IMR-90 (cell line): Measurements from ENCODE around the gene ZNF512. TPM values are rescaled to one million over a fixed set of nuclear protein-coding genes. Genes with fewer than 3 reads are reported as not detected.

Experiments
- ATAC-seq: fragments of 200-7000 bp; cut with Tn5 transposase; 2 replicates; pipeline ENCODE4 v1.9.1; 2020; ENCODE audit warnings: low read depth, mild to moderate bottlenecking, moderate library complexity
- BruUV-seq: library from RNA; stranded (reverse); fragments of 400-500 nt; replicated peaks from 2 replicates; lab custom pipeline; 2021; lab: Mats Ljungman, UMichigan
- CTCF ChIA-PET: fragments of 300-600 bp; formaldehyde crosslinking; extraction: SDS; loops from one replicate; lab custom pipeline; 2021; ENCODE audit warnings: antibody characterized with exemption; lab: Yijun Ruan, JAX
- POLR2A ChIA-PET: fragments of 300-600 bp; sonication (Branson Sonifier 250); formaldehyde crosslinking; loops from one replicate; lab custom pipeline; 2022; ENCODE audit warnings: antibody characterized with exemption; ENCODE audit not compliant: unreplicated experiment; lab: Charles Lee
- DNase-seq: peaks from one replicate; pipeline ENCODE4 v3.0.0; 2013
- H2AFZ ChIP-seq: replicated peaks from 2 replicates; pipeline ENCODE3; 2013; ENCODE audit warnings: low read length, mild to moderate bottlenecking; ENCODE audit not compliant: poor library complexity
- H2AK5ac ChIP-seq: 2 replicates; pipeline ENCODE4 v1.6.1; 2013; ENCODE audit warnings: low read depth, low read length, inconsistent platforms
- H2AK9ac ChIP-seq: replicated peaks from 2 replicates; pipeline ENCODE3; 2013; ENCODE audit warnings: mild to moderate bottlenecking, low read depth, low read length, moderate library complexity; ENCODE audit not compliant: poor library complexity
- H2BK120ac ChIP-seq: 2 replicates; pipeline ENCODE4 v1.6.1; 2013; ENCODE audit warnings: low read depth, low read length, inconsistent platforms
- H2BK15ac ChIP-seq: 3 replicates; pipeline ENCODE4 v1.6.1; 2013; ENCODE audit warnings: low read depth, low read length, inconsistent platforms
- H2BK20ac ChIP-seq: 2 replicates; pipeline ENCODE4 v1.6.1; 2013; ENCODE audit warnings: low read depth, mild to moderate bottlenecking, inconsistent platforms, low read length, moderate library complexity
- H2BK5ac ChIP-seq: 2 replicates; pipeline ENCODE4 v1.6.1; 2013; ENCODE audit warnings: mild to moderate bottlenecking, low read depth, low read length, inconsistent platforms; ENCODE audit not compliant: poor library complexity, severe bottlenecking
- H3K14ac ChIP-seq: replicated peaks from 2 replicates; pipeline ENCODE4 v1.6.1; 2013; ENCODE audit warnings: low read depth, low read length, inconsistent platforms
- H3K18ac ChIP-seq: 2 replicates; pipeline ENCODE4 v1.6.1; 2013; ENCODE audit warnings: low read depth, low read length, control low read depth
- H3K23ac ChIP-seq: 2 replicates; pipeline ENCODE4 v1.6.1; 2013; ENCODE audit warnings: low read depth, low read length, inconsistent platforms
- H3K27ac ChIP-seq: 2 replicates; pipeline ENCODE4 v1.5.1; 2013; ENCODE audit warnings: mild to moderate bottlenecking, control low read depth, low read length; ENCODE audit not compliant: insufficient read depth
- H3K27me3 ChIP-seq: 2 replicates; pipeline ENCODE4 v1.6.1; 2013; ENCODE audit warnings: low read length; ENCODE audit not compliant: control insufficient read depth, insufficient read depth
- H3K36me3 ChIP-seq: 2 replicates; pipeline ENCODE4 v1.6.1; 2013; ENCODE audit warnings: low read length, mixed read lengths; ENCODE audit not compliant: control insufficient read depth, insufficient read depth
- H3K4ac ChIP-seq: 2 replicates; pipeline ENCODE4 v1.6.1; 2013; ENCODE audit warnings: low read depth, low read length, inconsistent platforms
- H3K4me1 ChIP-seq: 2 replicates; pipeline ENCODE4 v1.6.1; 2013; ENCODE audit warnings: low read length, mixed read lengths; ENCODE audit not compliant: control insufficient read depth, insufficient read depth
- H3K4me2 ChIP-seq: 2 replicates; pipeline ENCODE4 v1.6.1; 2013; ENCODE audit warnings: low read depth, mild to moderate bottlenecking, control low read depth, low read length, moderate library complexity
- H3K4me3 ChIP-seq: 2 replicates; pipeline ENCODE4 v1.5.1; 2013; ENCODE audit warnings: low read depth, mild to moderate bottlenecking, control low read depth, low read length, moderate library complexity; ENCODE audit not compliant: insufficient read depth
- H3K56ac ChIP-seq: 2 replicates; pipeline ENCODE4 v1.6.1; 2013; ENCODE audit warnings: low read length, inconsistent platforms; ENCODE audit not compliant: insufficient read depth; ENCODE audit errors: extremely low read depth
- H3K79me1 ChIP-seq, 2 experiments: 2 replicates each; pipeline ENCODE4 v1.6.1; 2013; ENCODE audit warnings: low read length in 2 of 2, inconsistent platforms in 1 of 2, low read depth in 1 of 2
- H3K9ac ChIP-seq: 2 replicates; pipeline ENCODE4 v1.6.1; 2013; ENCODE audit warnings: low read depth, low read length, control low read depth
- H3K9me1 ChIP-seq: 2 replicates; pipeline ENCODE4 v1.6.1; 2013; ENCODE audit warnings: low read length, inconsistent platforms; ENCODE audit not compliant: insufficient read depth
- H3K9me3 ChIP-seq: 2 replicates; pipeline ENCODE4 v1.6.1; 2013; ENCODE audit warnings: low read length; ENCODE audit not compliant: control insufficient read depth, insufficient read depth
- H4K20me1 ChIP-seq: 2 replicates; pipeline ENCODE4 v1.6.1; 2013; ENCODE audit warnings: low read length, inconsistent platforms; ENCODE audit not compliant: insufficient read depth
- H4K5ac ChIP-seq: 2 replicates; pipeline ENCODE4 v1.6.1; 2013; ENCODE audit warnings: mild to moderate bottlenecking, low read depth, low read length, control low read depth
- H4K8ac ChIP-seq, 2 experiments: 2 replicates each; pipeline ENCODE4 v1.6.1; 2013; ENCODE audit warnings: low read depth in 2 of 2, low read length in 2 of 2, control low read depth in 1 of 2, inconsistent platforms in 1 of 2
- H4K91ac ChIP-seq: 2 replicates; pipeline ENCODE4 v1.6.1; 2013; ENCODE audit warnings: low read depth, low read length, inconsistent platforms; ENCODE audit not compliant: insufficient read depth
- BHLHE40 ChIP-seq: fragments of 150-350 bp; IDR thresholded peaks from 2 replicates; pipeline ENCODE4 v1.6.1; 2016; ENCODE audit warnings: mild to moderate bottlenecking, low read depth, low read length
- CEBPB ChIP-seq: IDR thresholded peaks from 2 replicates; pipeline ENCODE4 v1.6.1; 2012; ENCODE audit warnings: low read depth, low read length, improper control_type of control experiment
- CHD1 ChIP-seq: IDR thresholded peaks from 2 replicates; pipeline ENCODE4 v1.6.1; 2012; ENCODE audit warnings: low read depth, low read length, improper control_type of control experiment
- CTCF ChIP-seq: conservative IDR thresholded peaks from 2 replicates; pipeline ENCODE4 v1.5.1; 2012; ENCODE audit warnings: mild to moderate bottlenecking, low read depth, low read length, improper control_type of control experiment
- ELK1 ChIP-seq: fragments of 150-350 bp; IDR thresholded peaks from 2 replicates; pipeline ENCODE4 v1.6.1; 2016; ENCODE audit warnings: low read depth, mild to moderate bottlenecking, low read length, moderate library complexity, borderline replicate concordance
- FOS ChIP-seq: fragments of 150-350 bp; IDR thresholded peaks from 2 replicates; pipeline ENCODE4 v1.6.1; 2016; ENCODE audit warnings: low read depth, low read length
- MAFK ChIP-seq: IDR thresholded peaks from 2 replicates; pipeline ENCODE4 v1.6.1; 2012; ENCODE audit warnings: low read depth, low read length, improper control_type of control experiment
- MAZ ChIP-seq: IDR thresholded peaks from 2 replicates; pipeline ENCODE4 v1.6.1; 2012; ENCODE audit warnings: low read depth, mild to moderate bottlenecking, low read length, improper control_type of control experiment, moderate library complexity, borderline replicate concordance
- MXI1 ChIP-seq: IDR thresholded peaks from 2 replicates; pipeline ENCODE4 v1.6.1; 2012; ENCODE audit warnings: low read depth, mild to moderate bottlenecking, low read length, moderate library complexity, borderline replicate concordance
- NFE2L2 ChIP-seq: fragments of 150-350 bp; IDR thresholded peaks from 2 replicates; pipeline ENCODE4 v1.6.1; 2016; ENCODE audit warnings: low read depth, mild to moderate bottlenecking, low read length
- POLR2A ChIP-seq: IDR thresholded peaks from 2 replicates; pipeline ENCODE4 v1.6.1; 2012; ENCODE audit warnings: mild to moderate bottlenecking, low read depth, low read length
- RAD21 ChIP-seq: IDR thresholded peaks from 2 replicates; pipeline ENCODE4 v1.6.1; 2012; ENCODE audit warnings: low read length, improper control_type of control experiment
- RCOR1 ChIP-seq: IDR thresholded peaks from 2 replicates; pipeline ENCODE4 v1.6.1; 2012; ENCODE audit warnings: mild to moderate bottlenecking, low read length, improper control_type of control experiment; ENCODE audit not compliant: insufficient replicate concordance
- RFX5 ChIP-seq: IDR thresholded peaks from 2 replicates; pipeline ENCODE4 v1.8.0; 2012; ENCODE audit warnings: low read depth, mild to moderate bottlenecking, low read length, moderate library complexity
- SMC3 ChIP-seq: fragments of 150-350 bp; IDR thresholded peaks from 2 replicates; pipeline ENCODE4 v1.6.1; 2016; ENCODE audit warnings: low read depth, mild to moderate bottlenecking, antibody characterized with exemption, low read length, moderate library complexity
- USF2 ChIP-seq: fragments of 150-350 bp; IDR thresholded peaks from 2 replicates; pipeline ENCODE4 v1.6.1; 2017; ENCODE audit warnings: mild to moderate bottlenecking, antibody characterized with exemption, low read length, low read depth
- WGBS, 2 experiments: methylation state at CpG; one replicate each; pipeline versions ENCODE4 v1.1.5 to v1.1.7; 2013; ENCODE audit warnings: missing lambda C conversion rate in 2 of 2; ENCODE audit not compliant: insufficient read length in 1 of 2; ENCODE audit errors: extremely low coverage in 2 of 2; 5-methylcytosine and 5-hydroxymethylcytosine counted together
- dilution Hi-C: fragments of 300-500 bp; cut with HindIII; formaldehyde crosslinking; loops from one replicate; pipeline ENCODE4 v1.14.3; 2018; ENCODE audit warnings: low sequenced_read_pairs; ENCODE audit not compliant: unreplicated experiment
- in situ Hi-C: fragments of 300-500 bp; cut with MboI; formaldehyde crosslinking; loops from 3 replicates; pipeline ENCODE4 v1.14.3; 2019; ENCODE audit warnings: low sequenced_read_pairs, inconsistent platforms, mixed read lengths
- intact Hi-C: fragments of 100-400 bp; cut with micrococcal nuclease; formaldehyde crosslinking; loops from 2 replicates; pipeline ENCODE4 v1.10.0; 2022
- polyA plus RNA-seq, 3 experiments: library from polyadenylated mRNA; depleted of rRNA; stranded (reverse); fragments of >200 nt; gene quantifications; 2 replicates each; pipeline ENCODE4 v1.2.3, GENCODE V29; 2012; ENCODE audit warnings: low replicate concordance in 1 of 3
- total RNA-seq: library from RNA; depleted of rRNA; stranded (reverse); fragments of >200 nt; gene quantifications from 2 replicates; pipeline ENCODE4 v1.2.3, GENCODE V29; 2012

ZNF512 gene
- total and polyA plus RNA-seq, 2 of the 4 experiments (the other 2 are of a cell fraction), result 25.8 to 56.5 TPM

DNA sequence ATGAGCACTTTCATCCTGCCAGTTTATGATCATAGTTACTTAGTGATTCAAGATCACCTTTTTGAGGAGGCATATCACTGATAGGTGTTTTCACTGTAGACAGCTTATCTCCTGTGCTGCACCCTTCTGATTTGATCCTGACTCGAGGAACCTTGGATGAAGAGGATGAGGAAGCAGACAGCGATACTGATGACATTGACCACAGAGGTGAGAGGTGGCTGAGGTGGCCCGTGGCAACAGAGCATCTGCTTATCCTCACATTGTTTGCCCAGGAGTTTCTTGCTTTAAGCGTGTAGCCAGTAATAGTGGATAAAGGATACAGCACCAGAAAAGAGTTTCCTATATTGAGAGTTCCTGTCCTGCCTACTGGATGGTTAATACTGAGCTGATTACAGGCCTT, 64.9 kb downstream of the ZNF512 start:
- H4K5ac ChIP-seq, result no peak overlapping the region
- no peak overlapping the region for H3K4me3 ChIP-seq
- no peak for DNase-seq
- H4K91ac ChIP-seq, result no peak overlapping the region
- in situ Hi-C loops, result no loop called here
- no peak overlapping the region for H3K9ac ChIP-seq
- H2AK9ac ChIP-seq, result no peak overlapping the region
- peaks cover 3 to 7% of the 10 kb centered on the region in 2 experiments; a peak in 2 of 4 replicates for H3K79me1 ChIP-seq
- H2AFZ ChIP-seq, result no peak overlapping the region
- 89% methylated on average over 3 of the region's 4 CpGs; no CpG with 5 or more reads in 1 of the 2 experiments for WGBS, 2 experiments
- no peak overlapping the region for H3K56ac ChIP-seq
- no peak overlapping the region for H2BK5ac ChIP-seq
- H3K27me3 ChIP-seq, result no peaks in the 10 kb centered on the region
- H3K9me3 ChIP-seq, result no peaks in the 10 kb centered on the region
- no peak overlapping the region for H3K14ac ChIP-seq
- no peak overlapping the region for H2BK120ac ChIP-seq
- H3K4me2 ChIP-seq, result no peak overlapping the region
- H2BK20ac ChIP-seq, result no peak overlapping the region
- ChIA-PET POLR2A (no interaction called here), CTCF (no interaction called here)
- no peak overlapping the region for H3K23ac ChIP-seq
- H3K27ac ChIP-seq, result no peak overlapping the region
- no peak overlapping the region for H3K4ac ChIP-seq
- no peak overlapping the region for H2BK15ac ChIP-seq
- H2AK5ac ChIP-seq, result no peak overlapping the region
- dilution Hi-C loops, result no loop called here
- TF ChIP-seq USF2 (no peak), ELK1 (no peak), FOS (no peak), CEBPB (no peak), SMC3 (no peak), MAFK (no peak), BHLHE40 (no peak), CTCF (no peak), RCOR1 (no peak), RFX5 (no peak), POLR2A (no peak), RAD21 (no peak), NFE2L2 (no peak), CHD1 (no peak), MXI1 (no peak), MAZ (no peak)
- ATAC-seq, result no peak
- peaks cover 2% of the 10 kb centered on the region for H4K20me1 ChIP-seq
- H3K36me3 ChIP-seq, result peaks cover 28% of the 10 kb centered on the region
- 0 out of 2 replicates have a peak, but pooled peaks cover 2% of the 10 kb centered on the region for H3K9me1 ChIP-seq
- intact Hi-C loops, result no loop called here
- H3K4me1 ChIP-seq, result no peaks in the 10 kb centered on the region
- H4K8ac ChIP-seq, result no peak overlapping the region
- H3K18ac ChIP-seq, result no peak overlapping the region
- BruUV-seq, result no TSS peak
